HepG2 (cell line): ENCODE results near the gene ST3GAL2. TPM values are rescaled to one million over a fixed set of nuclear protein-coding genes. Genes with fewer than 3 reads are reported as not detected.

ENCODE experiments used
- ATAC-seq: fragments of 200-7000 bp; cut with Tn5 transposase; 3 replicates; pipeline ENCODE4 v1.9.1; 2020; ENCODE audit warnings: mild to moderate bottlenecking, moderate library complexity
- BruUV-seq: library from RNA; stranded (reverse); fragments of 400-500 nt; replicated peaks from 2 replicates; lab custom pipeline; 2021; lab: Mats Ljungman, UMichigan
- CTCF ChIA-PET: fragments of 300-600 bp; formaldehyde crosslinking; extraction: SDS; loops from one replicate; lab custom pipeline; 2021; ENCODE audit warnings: low total read pairs, inconsistent platforms, low intra/inter-chr PET ratio; lab: Yijun Ruan, JAX
- POLR2A ChIA-PET: fragments of 350-600 bp; sonication (Branson Sonifier 250); formaldehyde crosslinking; loops from one replicate; lab custom pipeline; 2020; ENCODE audit warnings: antibody characterized with exemption, inconsistent platforms; lab: Yijun Ruan, JAX
- DNase-seq: peaks from one replicate; pipeline ENCODE4 v3.0.0-alpha.2; 2015; ENCODE audit warnings: low spot score
- FAIRE-seq: peaks from 3 replicates; lab custom pipeline; 2011; peaks lifted over from hg19 to GRCh38; lab: Jason Lieb, UNC
- H2AFZ ChIP-seq: one replicate; pipeline ENCODE4 v1.6.1; 2011; ENCODE audit warnings: low read length, inconsistent platforms
- H3K27ac ChIP-seq: fragments of 300-600 bp; 3 replicates; pipeline ENCODE4 v1.8.0; 2011; ENCODE audit warnings: mixed run types, mild to moderate bottlenecking, mixed read lengths, low read length, inconsistent platforms; ENCODE audit not compliant: insufficient read depth; ENCODE audit errors: extremely low read length
- H3K27me3 ChIP-seq, 2 experiments: fragments of 200-600 bp in 1 of 2; 2 replicates in 1 of 2; 3 replicates in 1 of 2; pipeline versions ENCODE4 v1.6.0 to v1.8.0; 2011; ENCODE audit warnings: low read length in 2 of 2, mild to moderate bottlenecking in 2 of 2, moderate library complexity in 2 of 2, inconsistent platforms in 1 of 2; ENCODE audit not compliant: insufficient read depth in 2 of 2, control insufficient read depth in 1 of 2
- H3K36me3 ChIP-seq, 2 experiments: fragments of 200-600 bp in 1 of 2; replicated peaks in 1 of 2; 2 replicates in 1 of 2; 3 replicates in 1 of 2; pipeline versions ENCODE4 v1.5.1 to v1.8.0; 2011; ENCODE audit warnings: low read length in 2 of 2, inconsistent platforms in 1 of 2; ENCODE audit not compliant: insufficient read depth in 2 of 2, control insufficient read depth in 1 of 2
- H3K4me1 ChIP-seq: 2 replicates; pipeline ENCODE4 v1.5.1; 2012; ENCODE audit warnings: low read length, inconsistent platforms; ENCODE audit not compliant: insufficient read depth
- H3K4me2 ChIP-seq: 2 replicates; pipeline ENCODE4 v1.6.0; 2011; ENCODE audit warnings: low read depth, low read length, inconsistent platforms
- H3K4me3 ChIP-seq, 3 experiments: fragments of 200-600 bp in 1 of 3; sonication (generic), shearing (Covaris generic) in 1 of 3; replicated peaks in 1 of 3; 2 replicates each; pipeline ENCODE4 v1.5.1; 2011 to 2016; ENCODE audit warnings: low read length in 3 of 3, inconsistent platforms in 2 of 3, low read depth in 2 of 3, mild to moderate bottlenecking in 2 of 3, control low read depth in 1 of 3, mixed read lengths in 1 of 3; ENCODE audit not compliant: insufficient read depth in 1 of 3
- H3K79me2 ChIP-seq: one replicate; pipeline ENCODE4 v1.6.1; 2011; ENCODE audit warnings: low read length, inconsistent platforms; ENCODE audit not compliant: insufficient read depth
- H3K9ac ChIP-seq: 2 replicates; pipeline ENCODE4 v1.6.0; 2011; ENCODE audit warnings: mild to moderate bottlenecking, low read depth, low read length, inconsistent platforms; ENCODE audit not compliant: insufficient read depth
- H3K9me3 ChIP-seq: 2 replicates; pipeline ENCODE4 v1.5.1; 2012; ENCODE audit warnings: mild to moderate bottlenecking, low read length
- H4K20me1 ChIP-seq: 2 replicates; pipeline ENCODE4 v1.6.0; 2011; ENCODE audit warnings: inconsistent platforms, mild to moderate bottlenecking, low read length, moderate library complexity; ENCODE audit not compliant: insufficient read depth
- HMG20B ChIP-seq: conservative IDR thresholded peaks from 2 replicates; pipeline ENCODE4 v1.6.1; 2016; ENCODE audit warnings: missing genetic modification reagents, missing compliant biosample characterization
- NPAS2 ChIP-seq: sonication (generic); formaldehyde crosslinking; IDR thresholded peaks from 2 replicates; pipeline ENCODE4 v1.8.0; 2022; ENCODE audit warnings: mild to moderate bottlenecking, missing genetic modification reagents, borderline replicate concordance
- ZNF121 ChIP-seq: sonication (generic); formaldehyde crosslinking; IDR thresholded peaks from 2 replicates; pipeline ENCODE4 v1.5.0; 2020; ENCODE audit warnings: mild to moderate bottlenecking, missing genetic modification reagents
- ZNF180 ChIP-seq: sonication (generic); formaldehyde crosslinking; IDR thresholded peaks from 2 replicates; pipeline ENCODE4 v1.4.0; 2020; ENCODE audit warnings: low read depth, missing genetic modification reagents, borderline replicate concordance
- WGBS: methylation state at CpG from one replicate; pipeline ENCODE4 v1.1.6; 2017; ENCODE audit warnings: low lambda C conversion rate; 5-methylcytosine and 5-hydroxymethylcytosine counted together
- in situ Hi-C: cut with HindIII; loops from 2 replicates; pipeline ENCODE4 v1.10.0; 2017; ENCODE audit warnings: low pct_unique_long_range_greater_than_20kb; ENCODE audit not compliant: extremely low pct_ligation_motif_present
- intact Hi-C: fragments of 100-400 bp; cut with micrococcal nuclease; formaldehyde crosslinking; loops from one replicate; pipeline ENCODE4 v1.10.0; 2022; ENCODE audit not compliant: unreplicated experiment
- polyA plus RNA-seq, 8 experiments: library from polyadenylated mRNA; depleted of rRNA in 3 of 8; stranded (reverse) in 7 of 8; unstranded in 1 of 8; fragments of >200 nt; fragmentation: Illumina TruSeq in 4 of 8; extraction: Trizol in 4 of 8; gene quantifications; 2 replicates each; pipeline versions ENCODE4 v1.2.1 to v1.2.3, GENCODE V29; 2011 to 2016; ENCODE audit warnings: low read depth in 4 of 8, missing spikeins in 1 of 8, mixed read lengths in 1 of 8; ENCODE audit not compliant: insufficient read depth in 1 of 8
- total RNA-seq, 5 experiments: library from RNA; depleted of rRNA; stranded (reverse); fragments of >200 nt; fragmentation: Illumina TruSeq; extraction: Trizol; gene quantifications; 2 replicates each; pipeline ENCODE4 v1.2.3, GENCODE V29; 2016; ENCODE audit warnings: low read depth in 1 of 5
- TF ChIP-seq, protein P1 (sequence below): sonication (generic); formaldehyde crosslinking; IDR thresholded peaks from 2 replicates; pipeline ENCODE4 v1.5.1; 2020; ENCODE audit warnings: mild to moderate bottlenecking, missing genetic modification reagents, moderate library complexity

ST3GAL2 gene
- total and polyA plus RNA-seq, 2 of the 13 experiments (the other 11 are each of a cell fraction or from before 2014, with no cell fraction given) = 16.3 to 24.9 TPM

DNA sequence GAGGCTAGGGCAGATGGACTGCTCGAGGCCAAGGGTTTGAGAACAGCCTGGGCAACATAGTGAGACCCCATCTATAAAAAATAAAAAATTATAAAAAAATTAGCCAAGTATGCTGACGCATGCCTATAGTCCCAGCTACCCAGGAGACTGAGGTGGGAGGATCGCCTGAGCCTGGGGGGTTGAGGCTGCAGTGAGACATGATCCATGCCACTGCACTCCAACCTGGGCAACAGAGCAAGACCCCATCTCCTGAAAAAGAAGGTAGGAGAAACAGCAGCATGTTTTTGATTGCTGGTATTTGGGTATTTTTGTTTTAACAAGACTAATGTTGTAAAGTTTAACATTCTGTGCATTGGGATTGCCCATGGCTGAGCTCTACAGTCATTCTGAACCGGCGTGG is 101.1 kb downstream of the ST3GAL2 start:
- ChIA-PET POLR2A (interaction anchor here (3.0 kb wide), 1 partner anchor 8 kb away, joined by 20 read pairs; the partner anchor contains the start of gene DDX19A), CTCF (no interaction called here)
- in situ Hi-C loops = no loop called here

More for the DNA sequence above, 101.1 kb downstream of the ST3GAL2 start:
- DNase-seq = no peak
- Histone ChIP-seq H3K9ac (no peak overlapping the region), H3K4me1 (no peaks in the 10 kb centered on the region), H3K27ac (no peak overlapping the region), H3K9me3 (no peaks in the 10 kb centered on the region), H3K4me2 (no peak overlapping the region), H3K79me2 (no peaks in the 10 kb centered on the region), H3K27me3 (no peaks in the 10 kb centered on the region), H2AFZ (no peak overlapping the region), H4K20me1 (no peaks in the 10 kb centered on the region), H3K4me3 (no peak overlapping the region), H3K36me3 (peaks cover 15 to 22% of the 10 kb centered on the region in 2 experiments)
- FAIRE-seq = no peak
- intact Hi-C loops = no loop called here
- no peak for TF ChIP-seq ZNF180 (CRISPR knock-in tag)
- TF ChIP-seq, protein P1, sequence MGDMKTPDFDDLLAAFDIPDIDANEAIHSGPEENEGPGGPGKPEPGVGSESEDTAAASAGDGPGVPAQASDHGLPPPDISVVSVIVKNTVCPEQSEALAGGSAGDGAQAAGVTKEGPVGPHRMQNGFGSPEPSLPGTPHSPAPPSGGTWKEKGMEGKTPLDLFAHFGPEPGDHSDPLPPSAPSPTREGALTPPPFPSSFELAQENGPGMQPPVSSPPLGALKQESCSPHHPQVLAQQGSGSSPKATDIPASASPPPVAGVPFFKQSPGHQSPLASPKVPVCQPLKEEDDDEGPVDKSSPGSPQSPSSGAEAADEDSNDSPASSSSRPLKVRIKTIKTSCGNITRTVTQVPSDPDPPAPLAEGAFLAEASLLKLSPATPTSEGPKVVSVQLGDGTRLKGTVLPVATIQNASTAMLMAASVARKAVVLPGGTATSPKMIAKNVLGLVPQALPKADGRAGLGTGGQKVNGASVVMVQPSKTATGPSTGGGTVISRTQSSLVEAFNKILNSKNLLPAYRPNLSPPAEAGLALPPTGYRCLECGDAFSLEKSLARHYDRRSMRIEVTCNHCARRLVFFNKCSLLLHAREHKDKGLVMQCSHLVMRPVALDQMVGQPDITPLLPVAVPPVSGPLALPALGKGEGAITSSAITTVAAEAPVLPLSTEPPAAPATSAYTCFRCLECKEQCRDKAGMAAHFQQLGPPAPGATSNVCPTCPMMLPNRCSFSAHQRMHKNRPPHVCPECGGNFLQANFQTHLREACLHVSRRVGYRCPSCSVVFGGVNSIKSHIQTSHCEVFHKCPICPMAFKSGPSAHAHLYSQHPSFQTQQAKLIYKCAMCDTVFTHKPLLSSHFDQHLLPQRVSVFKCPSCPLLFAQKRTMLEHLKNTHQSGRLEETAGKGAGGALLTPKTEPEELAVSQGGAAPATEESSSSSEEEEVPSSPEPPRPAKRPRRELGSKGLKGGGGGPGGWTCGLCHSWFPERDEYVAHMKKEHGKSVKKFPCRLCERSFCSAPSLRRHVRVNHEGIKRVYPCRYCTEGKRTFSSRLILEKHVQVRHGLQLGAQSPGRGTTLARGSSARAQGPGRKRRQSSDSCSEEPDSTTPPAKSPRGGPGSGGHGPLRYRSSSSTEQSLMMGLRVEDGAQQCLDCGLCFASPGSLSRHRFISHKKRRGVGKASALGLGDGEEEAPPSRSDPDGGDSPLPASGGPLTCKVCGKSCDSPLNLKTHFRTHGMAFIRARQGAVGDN = no peak
- peak; percentile 72 for TF ChIP-seq ZNF121 (CRISPR knock-in tag)
- no peak for TF ChIP-seq NPAS2 (CRISPR knock-in tag)
- no peak for TF ChIP-seq HMG20B
- BruUV-seq = no TSS peak
- WGBS = 100% methylated on average over 5 of the region's 5 CpGs
- no peak for ATAC-seq
